HG02884 (cell line): ENCODE measurements around the gene DNAH10.

Source experiments
- ATAC-seq: cut with Tn5 transposase; IDR thresholded peaks from one replicate; pipeline ENCODE4 v1.9.1; 2021; ENCODE audit warnings: mild to moderate bottlenecking, moderate library complexity; ENCODE audit not compliant: unreplicated experiment

The DNAH10 gene

DNA sequence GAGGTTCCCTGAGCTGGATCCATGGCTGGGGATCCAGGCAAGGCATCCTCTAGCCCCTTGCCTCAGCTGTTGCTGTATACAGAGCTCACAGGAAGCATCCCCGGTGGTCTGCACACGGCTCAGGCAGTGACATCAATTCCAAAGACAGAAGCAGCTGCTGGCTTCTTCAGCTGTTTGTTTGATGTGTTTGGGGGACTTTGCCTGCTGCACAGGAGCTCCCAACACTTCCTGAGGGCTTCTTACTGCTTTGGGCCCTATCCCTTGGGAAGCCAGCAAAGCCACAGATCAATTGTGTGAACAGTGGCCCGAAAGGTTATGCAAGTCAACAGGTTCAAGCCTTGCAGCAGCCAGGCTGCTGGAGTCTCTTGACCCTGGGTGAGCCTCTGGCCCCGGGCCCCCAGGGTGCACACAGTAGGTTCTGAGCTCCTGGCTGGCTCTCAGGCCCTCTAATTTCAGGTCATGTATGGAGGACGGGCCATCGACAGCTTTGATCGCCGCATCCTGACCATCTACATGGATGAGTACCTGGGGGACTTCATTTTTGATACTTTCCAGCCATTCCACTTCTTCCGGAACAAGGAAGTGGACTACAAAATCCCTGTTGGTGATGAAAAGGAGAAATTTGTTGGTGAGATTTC, 168.0 kb downstream of the DNAH10 start:
- ATAC-seq: no peak

DNA sequence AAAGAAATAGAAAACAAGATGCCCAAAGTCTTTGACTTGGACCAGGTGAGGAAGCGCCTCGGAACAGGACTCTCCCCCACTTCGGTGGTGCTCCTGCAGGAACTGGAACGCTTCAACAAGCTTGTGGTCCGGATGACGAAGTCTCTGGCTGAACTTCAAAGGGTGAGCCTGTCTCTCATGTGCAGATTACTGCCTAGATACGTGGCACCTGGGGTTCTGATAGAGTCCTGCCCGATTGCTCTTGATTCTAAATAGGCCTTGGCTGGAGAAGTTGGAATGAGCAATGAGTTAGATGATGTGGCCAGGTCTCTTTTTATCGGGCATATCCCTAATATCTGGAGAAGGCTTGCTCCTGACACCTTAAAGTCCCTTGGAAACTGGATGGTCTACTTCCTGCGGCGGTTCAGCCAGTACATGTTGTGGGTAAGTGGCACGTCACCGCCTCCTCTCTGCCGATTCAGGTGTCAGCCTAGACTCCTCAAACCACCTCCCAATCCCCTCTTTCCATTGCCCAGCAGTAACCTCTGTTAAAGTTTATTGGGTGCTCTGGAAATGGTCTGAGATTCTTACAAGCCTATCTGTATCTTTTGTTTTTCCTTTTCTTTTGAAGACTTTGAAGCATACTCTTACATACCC, 169.7 kb downstream of the DNAH10 start:
- no peak for ATAC-seq

- no peak for ATAC-seq
Measured at GRCh38 chr12:123933214-123933613, 171.1 kb downstream of the DNAH10 start.

DNA sequence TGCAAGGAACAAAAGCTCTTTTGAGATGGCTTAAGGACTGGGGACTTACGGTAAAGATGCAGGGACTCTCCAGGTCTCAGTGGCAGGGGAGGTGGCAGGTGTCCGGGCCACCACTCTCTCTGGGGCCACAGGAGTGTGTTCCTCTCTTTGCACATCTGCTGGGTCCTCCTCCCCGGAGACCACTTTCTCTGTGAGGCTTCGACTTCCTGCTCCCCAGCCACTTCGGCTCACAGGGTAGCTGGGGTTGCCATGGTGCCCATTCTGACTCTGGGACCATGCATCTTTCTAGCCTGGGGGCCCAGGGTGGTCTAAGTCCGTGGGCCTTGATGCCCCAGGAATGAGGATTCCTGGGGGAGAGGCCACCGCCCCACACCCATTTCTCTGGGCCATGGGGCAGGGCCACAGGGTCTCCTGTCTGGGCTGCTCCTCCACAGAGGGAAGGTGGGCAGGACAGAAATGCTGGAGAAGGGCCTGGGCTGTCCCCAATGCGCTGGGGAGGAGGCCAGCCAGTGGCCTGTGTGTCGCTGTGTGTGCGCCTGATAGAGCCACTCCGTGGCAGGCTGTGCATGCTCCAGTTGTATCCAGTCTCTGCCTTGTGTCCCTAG, 172.0 kb downstream of the DNAH10 start:
- no peak for ATAC-seq

- ATAC-seq: no peak
Measured at GRCh38 chr12:123934829-123935228, 172.7 kb downstream of the DNAH10 start.

DNA sequence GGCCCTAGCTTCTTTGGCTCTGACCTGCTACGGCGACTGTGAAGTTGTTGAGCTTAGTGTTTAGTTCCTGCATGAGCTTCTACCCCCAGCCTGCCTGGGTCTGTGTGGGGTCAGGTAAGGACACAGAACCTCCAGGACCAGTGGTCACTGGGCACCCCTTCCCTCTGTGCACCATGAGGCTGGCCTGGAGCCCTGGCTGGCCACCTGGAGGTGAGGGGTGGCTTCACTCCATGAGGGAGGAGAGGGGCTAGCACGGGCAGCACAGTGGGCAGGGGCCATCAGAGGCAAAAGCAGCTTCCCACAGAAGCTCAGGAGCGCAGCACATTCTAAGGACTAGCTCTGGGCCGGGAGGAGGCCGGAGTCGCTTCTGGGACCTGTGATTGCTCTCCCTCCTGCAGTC, 173.9 kb downstream of the DNAH10 start:
- ATAC-seq: no peak

GRCh38 chr12:123936471-123936870, 174.4 kb downstream of the DNAH10 start:
- ATAC-seq: no peak

DNA sequence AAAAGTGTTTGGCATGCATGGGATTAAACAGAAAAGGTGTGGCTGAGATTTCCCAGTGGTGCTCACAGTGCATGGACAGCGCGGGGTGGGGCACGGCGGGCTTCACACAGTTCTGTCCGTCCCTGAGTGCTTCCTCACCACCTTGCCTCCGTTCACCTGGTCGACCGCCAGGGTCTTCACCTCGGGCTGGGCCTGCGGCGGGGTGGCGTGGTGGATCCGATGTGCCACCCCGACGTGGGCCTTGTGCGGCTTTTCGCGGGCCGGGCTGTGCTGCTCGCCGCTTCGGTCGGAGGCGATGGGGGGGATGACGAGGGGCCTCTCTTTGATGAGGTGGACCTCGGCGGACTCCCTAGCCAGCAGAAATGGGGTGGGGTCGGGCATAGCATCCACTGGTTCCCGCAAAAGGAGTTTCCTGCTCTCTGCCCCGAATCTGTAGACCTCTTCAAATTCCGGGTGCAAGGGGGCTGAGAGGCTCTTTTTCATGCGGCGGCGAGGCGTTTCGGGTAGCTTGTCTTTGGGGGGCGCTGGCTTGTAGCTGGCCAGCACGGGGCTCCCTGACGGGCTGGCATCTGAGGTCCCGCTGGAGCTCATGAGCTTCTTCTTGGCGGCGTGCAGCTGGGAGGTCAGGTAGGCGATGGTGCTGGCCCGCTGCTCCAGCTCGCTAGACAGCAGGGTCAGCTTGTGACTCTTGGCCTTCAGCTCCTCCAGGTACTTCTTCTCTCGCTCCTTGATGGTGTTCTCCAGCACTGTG, 175.0 kb downstream of the DNAH10 start:
- ATAC-seq: no peak

DNA sequence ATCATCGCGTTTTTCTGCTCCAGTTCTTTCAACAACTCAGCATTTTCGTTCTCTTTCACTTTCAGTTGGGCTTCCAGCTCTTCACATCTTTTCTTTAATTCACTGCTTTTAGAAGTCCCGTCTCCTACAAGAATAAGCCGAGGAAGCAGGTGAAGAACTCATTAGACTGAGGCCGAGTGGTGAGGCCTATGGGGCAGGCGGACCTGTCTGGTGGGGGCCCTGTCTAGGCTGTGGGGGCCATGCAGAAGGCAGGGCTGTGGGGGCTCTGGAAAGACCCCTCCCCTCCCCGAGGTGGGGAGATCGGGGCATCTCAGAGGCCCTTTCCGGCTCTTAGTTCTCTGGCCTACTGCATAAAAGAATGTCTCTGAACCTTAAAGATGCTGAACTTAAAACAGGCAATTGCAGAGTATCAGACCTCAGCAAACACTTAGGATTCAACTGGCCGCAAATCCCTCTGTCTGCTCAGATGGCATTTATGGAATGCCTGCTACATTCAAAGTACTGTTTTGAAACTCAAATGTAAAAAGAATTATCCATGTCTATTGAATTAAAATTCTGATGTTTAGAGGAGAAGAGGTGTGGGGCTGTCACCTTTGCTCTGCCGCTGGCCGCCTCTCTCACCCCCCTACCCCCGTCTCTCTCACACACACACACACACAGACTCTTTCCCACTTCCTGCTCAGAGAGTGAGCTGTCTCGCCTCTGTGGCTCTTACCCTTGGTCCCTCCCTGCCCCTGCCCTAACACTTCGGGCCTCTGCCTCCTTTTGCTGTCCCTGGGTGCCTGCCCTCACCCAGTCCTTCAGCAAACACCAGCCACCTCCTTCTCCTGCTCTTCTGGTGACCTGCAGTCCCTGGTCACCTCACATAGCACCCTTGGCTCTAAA, 175.8 kb downstream of the DNAH10 start:
- no peak for ATAC-seq

GRCh38 chr12:123938679-123939480, 176.8 kb downstream of the DNAH10 start:
- no peak for ATAC-seq

DNA sequence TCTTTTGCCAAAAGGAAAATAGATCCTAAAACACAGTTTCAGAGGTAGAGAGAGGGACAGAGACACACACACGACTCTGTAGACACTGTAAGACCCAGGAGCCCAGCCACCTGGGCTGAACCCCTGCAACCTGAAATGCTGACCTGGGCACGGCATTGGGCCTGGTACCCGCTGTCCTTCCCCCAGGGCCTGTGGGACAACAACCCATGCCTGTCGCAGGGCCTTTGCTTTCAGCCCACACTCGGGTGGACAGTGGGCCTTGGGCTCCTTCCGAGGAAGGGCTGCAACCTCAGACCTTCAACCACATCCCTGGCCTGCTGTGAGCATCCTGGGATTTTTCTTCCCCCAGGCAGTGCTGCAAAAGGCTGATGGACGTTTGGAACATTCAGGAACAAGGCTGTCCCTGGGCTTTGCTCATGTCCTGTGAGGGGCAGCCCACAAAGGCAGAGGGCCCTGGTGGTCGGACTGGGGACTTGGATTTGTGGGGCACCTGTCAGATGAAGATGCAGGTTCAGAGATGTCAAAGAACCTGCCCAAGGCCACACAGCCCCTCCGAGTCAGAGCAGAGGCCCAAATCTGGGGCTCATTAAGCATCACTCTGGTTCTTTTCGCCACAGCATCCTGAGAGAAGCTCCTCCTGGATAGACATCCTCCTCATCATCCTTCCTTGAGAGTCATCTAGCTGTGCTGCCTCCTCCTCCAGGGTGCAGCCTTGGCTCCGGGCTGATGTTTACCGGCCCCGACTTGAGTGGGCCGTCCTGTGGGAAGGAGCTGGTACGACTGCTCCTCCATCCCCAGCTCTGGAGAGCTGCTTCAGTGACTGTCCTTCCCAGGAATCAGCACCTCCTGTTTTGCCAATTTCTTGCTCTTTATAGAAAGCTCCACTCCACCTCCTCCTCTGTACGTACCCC, 177.9 kb downstream of the DNAH10 start:
- ATAC-seq: no peak

DNA sequence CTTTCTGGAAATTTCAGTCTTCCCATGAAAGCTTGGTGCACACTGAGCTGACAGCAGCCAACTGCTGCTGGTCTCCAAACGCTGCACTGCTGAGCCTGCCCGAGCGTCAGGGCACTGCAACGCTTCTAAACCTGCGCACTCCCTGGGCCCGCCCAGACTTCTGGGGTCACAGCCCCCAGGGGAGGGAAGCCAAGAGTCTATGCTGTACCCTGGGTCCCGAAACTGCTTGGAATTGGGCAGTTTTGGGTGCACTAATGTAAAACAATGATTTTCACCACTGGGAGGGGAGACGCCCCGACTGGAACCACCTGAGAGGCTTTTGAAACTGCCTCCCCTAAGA, 178.5 kb downstream of the DNAH10 start:
- ATAC-seq: no peak

GRCh38 chr12:123941000-123941399, 178.9 kb downstream of the DNAH10 start:
- ATAC-seq: no peak

- no peak for ATAC-seq
Measured at GRCh38 chr12:123941624-123942237, 179.6 kb downstream of the DNAH10 start.

DNA sequence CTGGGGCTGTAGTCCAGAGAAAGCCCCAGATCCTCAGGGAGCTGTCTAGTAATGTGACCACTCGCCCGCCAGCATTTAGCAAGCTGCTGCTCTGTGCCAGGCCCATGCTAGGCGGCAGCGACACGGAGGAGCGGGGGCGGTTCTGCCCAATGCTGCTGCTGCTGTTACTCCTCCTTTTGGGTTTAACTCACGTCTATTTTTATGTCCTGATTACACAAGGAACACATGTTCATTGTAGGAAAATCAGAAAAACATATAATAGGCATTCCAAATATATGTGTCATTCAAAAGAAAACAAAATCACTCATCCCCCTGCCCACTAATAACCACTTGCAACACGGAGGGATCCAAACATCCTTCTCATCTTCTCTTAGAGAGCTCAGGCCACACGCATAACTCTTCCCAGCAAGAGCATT, 180.1 kb downstream of the DNAH10 start:
- no peak for ATAC-seq

DNA sequence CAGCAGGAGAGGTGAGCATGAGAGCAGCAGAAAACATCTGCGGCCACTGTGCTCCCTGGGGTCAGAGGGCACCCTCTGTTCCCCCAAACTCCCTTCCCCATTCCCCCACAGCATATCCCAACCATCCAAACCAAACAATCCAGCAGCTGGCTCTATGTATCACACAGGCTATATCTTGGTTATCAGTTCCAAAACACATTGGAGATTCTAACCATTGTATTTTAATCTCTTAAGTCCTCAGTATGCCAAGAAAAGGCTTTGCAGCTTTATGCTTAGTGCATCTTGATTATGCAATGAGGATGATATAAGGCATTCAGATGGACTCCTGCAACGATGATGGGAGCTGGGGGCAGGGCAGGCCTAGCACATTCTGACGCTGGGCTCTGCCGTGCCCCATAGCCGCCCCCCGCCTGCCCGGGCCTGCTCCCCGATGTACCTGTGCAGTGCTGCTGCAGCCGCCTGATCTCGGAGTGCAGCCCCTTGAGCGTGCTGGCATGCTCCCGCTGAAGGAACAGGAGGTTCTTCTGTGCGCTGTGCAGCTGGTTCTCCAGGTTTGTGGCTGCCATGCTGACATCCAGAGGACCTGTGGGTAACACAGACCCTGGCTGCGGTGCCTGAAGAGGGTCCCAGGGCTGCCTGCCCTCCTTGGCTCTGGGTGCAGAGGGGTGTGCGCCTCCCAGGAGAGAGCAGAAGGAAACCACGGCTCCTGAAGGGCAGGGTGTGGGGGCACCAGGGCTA, 181.0 kb downstream of the DNAH10 start:
- ATAC-seq: no peak

- ATAC-seq: no peak
Measured at GRCh38 chr12:123943816-123944215, 181.7 kb downstream of the DNAH10 start.

DNA sequence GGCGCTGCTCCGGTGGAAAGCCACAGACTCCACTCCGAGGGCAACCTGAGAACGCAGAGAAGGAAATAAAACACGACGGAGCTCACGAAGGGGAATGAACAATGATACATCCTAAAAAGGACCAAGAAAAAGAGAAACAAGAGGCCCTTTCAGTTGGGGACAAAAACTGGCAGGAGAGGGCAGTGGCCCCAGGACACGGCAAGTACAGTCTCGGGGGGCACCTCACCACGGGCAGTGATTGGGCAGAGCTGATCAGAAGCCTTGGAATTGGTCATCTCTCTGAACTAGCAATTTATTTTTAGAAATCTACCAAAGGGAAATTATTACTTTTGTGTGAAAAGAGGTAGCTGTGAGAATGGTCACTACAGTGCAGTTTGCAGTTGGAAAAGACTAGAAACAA, 182.6 kb downstream of the DNAH10 start:
- no peak for ATAC-seq
